ENCODE data around the gene VARS1.

Gene VARS1

GRCh38 chr6:31792090-31792374, 3.5 kb downstream of the VARS1 start:
- DNase-seq, result no peak

GRCh38 chr6:31791324-31792089, 4.0 kb downstream of the VARS1 start:
- no peak for DNase-seq

DNA sequence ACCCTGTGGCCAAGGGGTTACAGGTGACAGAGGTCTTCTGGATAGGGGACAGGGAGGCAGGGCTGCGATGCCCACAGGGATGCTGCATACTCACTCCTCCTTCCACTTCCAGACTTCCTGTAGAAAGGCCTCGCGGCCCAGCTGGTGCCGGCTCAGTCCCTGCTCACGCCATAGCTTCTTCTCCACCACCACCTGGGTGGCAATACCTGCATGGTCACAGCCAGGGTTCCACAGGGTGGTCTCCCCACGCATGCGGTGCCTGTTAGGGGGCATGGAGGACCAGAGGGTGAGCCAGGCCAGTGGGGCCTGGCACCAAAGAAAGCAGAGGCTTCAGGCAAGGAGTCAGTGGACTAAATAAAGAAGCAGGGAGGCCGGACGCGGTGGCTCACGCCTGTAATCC, 10.1 kb downstream of the VARS1 start:
- DNase-seq, result no peak

DNA sequence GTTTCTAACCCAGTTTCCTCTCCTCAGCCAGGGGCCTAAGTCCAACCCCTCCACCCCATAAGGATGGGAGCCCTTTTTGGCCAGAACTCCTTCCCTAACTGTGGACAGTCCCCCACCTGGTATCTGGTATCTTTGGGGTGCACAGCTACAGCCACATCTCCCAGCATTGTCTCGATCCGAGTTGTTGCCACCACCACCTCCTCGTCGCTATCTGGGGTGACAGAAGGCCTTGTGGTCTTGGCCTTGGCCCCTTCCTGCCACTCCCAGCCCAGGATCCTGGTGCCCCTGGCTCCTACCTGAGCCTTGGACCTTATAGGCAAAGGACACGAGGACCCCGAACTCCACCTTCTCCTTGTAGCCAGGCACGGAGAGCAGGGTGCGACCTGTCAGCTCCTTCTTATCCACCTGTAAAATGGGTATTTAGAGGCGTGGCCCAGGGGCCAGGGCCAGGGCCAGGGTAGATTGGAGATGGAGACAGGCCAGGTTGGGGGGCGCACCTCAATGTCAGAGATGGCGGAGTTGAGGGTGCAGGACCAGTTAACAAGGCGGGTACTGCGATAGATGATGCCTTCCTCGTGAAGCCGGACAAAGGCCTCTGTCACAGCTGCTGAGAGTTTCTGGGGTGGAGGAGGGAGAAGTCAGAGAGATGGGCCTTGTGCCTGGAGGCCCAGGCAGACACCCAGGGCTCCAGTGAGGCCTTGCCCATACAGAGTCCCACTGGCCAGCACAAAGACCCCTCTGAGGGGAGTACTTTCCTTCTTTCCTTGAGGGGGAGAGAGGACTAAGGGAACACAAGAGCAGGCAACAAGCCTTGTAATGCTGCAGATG, 11.2 kb downstream of the VARS1 start:
- DNase-seq, result no peak

- no peak for DNase-seq
Observed at GRCh38 chr6:31782126-31782855, 13.3 kb downstream of the VARS1 start.

DNA sequence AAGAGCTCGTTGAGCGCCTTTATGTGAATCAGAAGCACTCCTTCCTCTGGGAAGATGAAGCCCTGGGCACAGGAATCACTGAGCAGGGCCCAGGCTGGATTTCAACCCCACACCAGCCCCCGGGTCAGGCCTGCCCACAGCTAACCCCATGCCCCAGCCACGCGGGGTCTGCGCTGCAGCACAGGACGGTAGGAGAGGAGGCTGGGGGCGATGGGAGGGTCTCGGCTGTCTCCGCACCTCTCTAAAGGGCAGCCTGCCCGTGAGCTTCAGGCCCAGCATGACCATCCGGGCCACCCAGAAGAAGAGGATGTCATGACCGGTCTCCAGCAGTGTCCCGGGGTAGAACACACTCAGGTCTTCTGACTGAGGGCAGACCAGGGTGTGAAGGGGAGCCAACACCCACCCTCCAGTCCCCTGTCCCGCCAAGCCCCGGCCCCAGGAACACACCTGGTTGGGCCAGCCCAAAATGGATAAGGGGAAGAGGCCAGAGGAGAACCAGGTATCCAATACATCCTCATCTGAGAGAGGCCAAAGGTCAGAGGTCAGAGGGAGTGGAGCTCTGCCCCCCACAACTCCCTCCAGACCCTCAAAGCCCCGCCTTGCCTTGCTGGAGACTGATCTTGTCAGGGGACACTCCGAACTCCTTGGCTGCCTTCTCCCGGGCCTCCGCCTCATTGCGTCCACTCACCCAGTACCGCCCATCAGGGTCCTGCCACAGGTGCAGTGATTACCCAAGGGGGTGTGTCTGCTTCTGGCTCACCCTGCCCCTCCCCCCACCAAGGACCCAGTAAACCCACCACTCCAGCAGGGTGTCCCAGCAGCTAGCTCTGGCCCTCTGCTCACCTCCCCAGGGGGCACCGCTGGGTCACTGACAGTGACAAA, 14.1 kb downstream of the VARS1 start:
- no peak for DNase-seq

- no peak for DNase-seq
Observed at GRCh38 chr6:31780507-31781243, 14.9 kb downstream of the VARS1 start.

DNA sequence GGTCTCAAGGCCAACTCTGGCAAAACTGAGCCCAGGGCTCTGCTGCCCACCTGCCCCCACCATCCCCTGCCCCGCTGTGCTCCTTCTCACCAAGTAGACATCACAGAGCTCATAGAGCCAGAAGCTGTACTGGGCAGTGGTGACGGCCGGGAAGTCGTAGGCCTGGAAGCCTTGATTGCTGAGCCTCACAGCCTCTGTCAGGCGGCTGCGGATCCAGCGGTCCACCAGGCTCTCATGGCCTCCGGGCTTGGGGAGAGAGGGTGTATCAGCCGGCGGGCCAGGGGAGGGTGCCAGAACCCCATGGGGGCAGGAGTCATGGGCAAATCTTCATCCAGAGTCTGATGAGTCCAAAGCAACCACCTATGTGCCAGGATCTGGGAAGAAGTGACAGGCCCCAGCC, 15.6 kb downstream of the VARS1 start:
- no peak for DNase-seq

GRCh38 chr6:31778999-31779885, 16.3 kb downstream of the VARS1 start:
- no peak for DNase-seq

GRCh38 chr6:31778193-31778592, 17.4 kb downstream of the VARS1 start:
- DNase-seq, result no peak

DNA sequence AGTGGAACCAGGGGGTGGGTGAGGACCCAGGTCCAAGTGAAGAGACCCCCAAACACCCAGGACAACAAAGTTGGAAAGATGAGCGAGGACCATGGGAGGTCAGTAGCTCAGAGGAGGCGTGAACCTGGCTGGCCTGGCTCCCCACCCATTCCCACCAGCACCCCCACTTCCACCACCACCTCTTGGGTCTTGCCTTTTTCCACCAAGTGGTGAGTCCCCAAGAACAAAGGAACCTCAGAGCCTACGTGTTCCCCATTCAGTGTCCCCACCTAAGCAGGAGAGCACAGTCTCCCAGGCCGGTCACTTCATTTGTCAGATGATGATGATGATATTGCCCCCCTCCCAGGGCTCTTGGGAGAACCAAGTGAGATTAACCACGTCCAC, 17.9 kb downstream of the VARS1 start:
- no peak for DNase-seq

DNA sequence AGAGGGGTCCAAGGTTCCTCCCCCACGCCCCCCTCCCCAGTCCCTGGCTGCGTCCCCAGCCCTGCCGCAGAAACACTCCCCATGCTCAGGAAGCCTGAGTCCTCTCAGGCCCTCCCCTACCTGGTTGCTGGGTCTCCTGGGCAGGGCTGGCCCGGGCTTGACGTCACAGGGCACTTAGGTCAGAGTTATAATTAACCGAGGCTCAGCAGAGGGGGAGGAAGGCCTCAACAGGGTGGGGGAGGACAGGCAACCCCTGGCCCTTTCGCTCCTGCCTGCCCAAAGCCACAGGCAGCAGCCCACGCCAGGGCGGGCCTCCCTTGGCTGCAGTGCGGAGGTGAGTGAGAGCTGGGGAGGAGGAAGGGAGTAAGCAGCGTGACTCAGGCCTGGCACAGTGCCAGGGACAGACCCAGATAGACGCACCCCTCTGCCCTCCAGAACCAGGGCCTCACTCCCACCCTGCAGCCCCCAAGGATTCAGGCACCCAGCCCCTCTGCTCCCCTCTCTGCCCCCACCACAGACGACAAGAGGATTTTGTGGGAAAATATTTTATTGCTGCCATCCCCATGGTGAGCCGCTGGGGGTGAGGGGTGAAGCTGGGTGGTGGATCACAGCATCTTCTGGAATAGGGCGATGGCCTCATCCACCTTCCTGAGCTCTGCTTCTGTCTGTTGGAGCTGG, 18.4 kb downstream of the VARS1 start, which contains the start of gene VWA7:
TSS of gene VWA7 (minus strand) at position 340 of the 678 bp plus-strand sequence. CDS start 549 bp downstream, outside the sequence.
- DNase-seq, result peak; percentile 79

GRCh38 chr6:31776485-31776988, 19.0 kb downstream of the VARS1 start:
- DNase-seq, result no peak

DNA sequence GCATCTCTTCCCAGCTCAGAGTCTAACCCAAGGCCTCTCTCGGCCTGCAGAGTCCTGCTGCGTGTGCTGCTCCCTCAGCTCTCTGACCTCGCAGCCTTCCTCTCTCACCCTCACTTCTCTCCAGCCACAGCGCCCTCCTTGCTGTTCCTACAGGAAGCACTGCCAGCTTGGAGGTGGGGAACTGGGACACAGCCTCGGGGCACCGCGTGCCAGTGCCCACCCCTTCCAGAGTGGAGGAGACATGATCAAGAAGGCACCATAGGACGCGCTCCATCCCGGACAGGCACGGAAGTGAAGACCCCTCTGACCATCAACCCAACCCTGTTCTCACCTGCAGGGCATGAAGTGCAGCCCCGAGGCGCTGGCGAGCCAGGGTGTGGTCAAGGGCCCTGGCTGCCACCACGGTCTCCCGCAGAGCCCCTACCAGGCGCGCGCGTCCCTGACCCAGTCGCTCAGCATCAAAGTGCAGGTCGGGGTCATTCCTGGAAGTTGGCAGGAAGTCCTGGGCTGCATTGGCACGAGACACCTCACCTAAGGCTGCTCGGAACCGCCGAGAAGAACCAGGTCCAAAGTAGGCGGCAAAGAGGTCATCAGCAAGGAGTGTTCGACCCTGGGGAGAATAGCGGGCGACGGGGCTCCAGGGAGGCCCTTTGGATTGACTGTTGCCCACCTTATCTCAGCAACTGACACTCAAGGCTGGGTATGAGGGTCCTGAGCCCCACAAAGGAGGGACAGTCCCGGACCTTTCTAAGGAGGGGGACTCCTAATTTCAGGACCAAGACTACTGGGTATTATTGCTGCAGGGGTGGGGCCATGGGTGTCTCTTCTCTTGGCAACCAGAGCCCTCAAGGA, 19.7 kb downstream of the VARS1 start:
- no peak for DNase-seq

DNA sequence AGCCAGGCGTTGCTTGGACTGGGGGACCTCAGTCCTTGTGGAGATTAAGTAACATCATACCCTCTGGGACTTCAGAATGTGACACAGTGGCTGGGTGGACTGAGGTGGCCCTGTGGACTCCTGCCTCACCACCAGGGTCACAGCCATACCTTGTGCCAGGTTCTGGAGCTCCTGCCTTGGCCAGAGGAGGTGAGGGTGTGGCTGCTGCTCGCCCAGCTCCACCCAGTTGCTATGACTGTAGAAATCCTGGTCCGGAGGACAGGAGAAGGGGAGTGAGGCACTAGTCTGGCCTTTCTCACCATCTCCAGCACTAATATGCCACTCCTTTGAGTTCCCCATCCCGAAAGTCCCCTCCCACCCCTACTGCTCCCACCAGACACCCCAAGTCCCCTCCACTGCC, 20.4 kb downstream of the VARS1 start:
- DNase-seq, result no peak

DNA sequence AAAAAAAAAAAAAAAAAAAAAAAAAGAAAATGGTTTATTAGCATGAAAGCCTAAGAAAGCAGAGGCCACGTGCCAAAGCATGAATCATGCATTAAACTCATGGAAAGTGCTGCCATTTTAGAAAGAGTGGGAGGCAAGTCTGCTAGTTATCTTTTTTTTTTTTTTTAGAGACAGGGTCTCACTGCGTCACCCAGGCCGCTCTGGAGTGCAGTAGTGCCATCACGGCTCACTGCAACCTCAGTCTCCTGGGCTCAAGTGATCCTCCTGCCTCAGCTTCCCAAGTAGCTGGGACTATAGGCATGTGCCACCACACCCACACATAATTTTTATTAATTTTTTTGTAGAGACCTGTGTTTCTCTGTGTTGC, 23.6 kb downstream of the VARS1 start:
- no peak for DNase-seq

DNA sequence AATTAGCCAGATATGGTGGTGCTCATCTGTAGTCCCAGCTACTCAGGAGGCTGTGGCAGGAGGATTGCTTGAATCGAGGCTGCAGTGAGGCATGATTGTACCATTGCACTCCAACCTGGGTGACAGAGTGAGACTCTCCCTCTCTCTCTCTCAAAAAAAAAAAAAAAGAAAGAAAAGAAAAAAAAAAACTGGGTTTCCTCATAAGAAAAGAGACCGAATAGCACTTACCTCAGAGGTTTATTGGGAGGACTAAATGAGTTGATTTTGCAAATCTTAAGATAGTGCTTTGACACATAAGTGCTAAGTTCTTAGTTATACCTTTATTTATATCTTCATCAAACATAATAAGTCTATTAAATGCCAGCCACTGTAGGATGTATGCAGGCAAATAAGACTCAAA, 24.7 kb downstream of the VARS1 start:
- no peak for DNase-seq

DNA sequence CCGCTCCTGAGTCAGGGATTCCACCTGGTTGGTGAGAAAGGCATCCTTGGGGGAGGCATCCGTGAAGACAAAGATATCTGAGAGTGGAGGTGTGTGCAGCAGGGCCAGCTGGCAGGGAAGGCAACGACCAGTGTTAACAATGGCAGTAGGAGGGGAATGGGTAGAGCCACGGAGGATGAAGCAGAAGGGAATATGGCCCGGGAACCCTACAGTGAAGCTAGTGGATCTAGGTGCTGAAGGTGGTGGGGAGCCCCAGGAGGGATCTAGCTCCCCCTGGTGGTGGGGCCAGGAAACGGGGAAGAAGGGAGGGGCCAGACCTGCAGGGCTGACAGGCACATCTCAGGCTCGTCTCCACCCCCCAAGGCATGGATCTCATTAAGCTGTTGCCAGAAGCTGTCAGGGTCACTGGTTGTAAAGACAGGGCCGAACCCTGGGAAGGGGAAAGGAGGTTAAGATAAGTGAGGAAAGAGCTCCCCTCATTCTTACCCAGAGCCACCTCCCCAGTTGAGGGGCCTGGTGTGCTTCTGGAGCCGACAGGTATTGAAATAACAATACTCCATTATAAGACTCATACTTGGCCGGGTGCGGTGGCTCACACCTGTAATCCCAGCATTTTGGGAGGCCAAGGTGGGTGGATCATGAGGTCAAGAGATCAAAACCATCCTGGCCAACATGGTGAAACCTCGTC, 25.7 kb downstream of the VARS1 start:
- DNase-seq, result peak; percentile 86
